Activated naive CD8-positive, alpha-beta T cell (primary cell): ENCODE measurements around the gene EML6.

Source experiments
- H3K27ac Mint-ChIP-seq: one replicate; pipeline ENCODE4 v1.8.0; 2021; ENCODE audit warnings: mixed read lengths
- H3K27me3 Mint-ChIP-seq: one replicate; pipeline ENCODE4 v1.8.0; 2021; ENCODE audit warnings: mixed read lengths
- H3K36me3 Mint-ChIP-seq: one replicate; pipeline ENCODE4 v1.8.0; 2021; ENCODE audit warnings: mixed read lengths
- H3K4me1 Mint-ChIP-seq: one replicate; pipeline ENCODE4 v1.8.0; 2021; ENCODE audit warnings: low read depth, mixed read lengths
- H3K4me3 Mint-ChIP-seq: one replicate; pipeline ENCODE4 v1.8.0; 2021; ENCODE audit warnings: mild to moderate bottlenecking, mixed read lengths
- H3K9me3 Mint-ChIP-seq: one replicate; pipeline ENCODE4 v1.8.0; 2021; ENCODE audit warnings: low read depth, mixed read lengths

Gene EML6

GRCh38 chr2:55019526-55020258, 296.2 kb downstream of the EML6 start:
- Mint-ChIP-seq H3K27ac (no peak overlapping the region), H3K36me3 (peaks cover 24% of the 10 kb centered on the region), H3K4me3 (no peak overlapping the region), H3K27me3 (no peaks in the 10 kb centered on the region), H3K4me1 (peaks cover 31% of the 10 kb centered on the region), H3K9me3 (peaks cover 11% of the 10 kb centered on the region)
